Measurements from ENCODE around the gene C1orf185.
"Not testable (repeated sequence)": the region's sequence is repeated elsewhere in the genome, so short reads cannot be mapped to it uniquely, and the experiment has no call there.

Gene C1orf185

DNA sequence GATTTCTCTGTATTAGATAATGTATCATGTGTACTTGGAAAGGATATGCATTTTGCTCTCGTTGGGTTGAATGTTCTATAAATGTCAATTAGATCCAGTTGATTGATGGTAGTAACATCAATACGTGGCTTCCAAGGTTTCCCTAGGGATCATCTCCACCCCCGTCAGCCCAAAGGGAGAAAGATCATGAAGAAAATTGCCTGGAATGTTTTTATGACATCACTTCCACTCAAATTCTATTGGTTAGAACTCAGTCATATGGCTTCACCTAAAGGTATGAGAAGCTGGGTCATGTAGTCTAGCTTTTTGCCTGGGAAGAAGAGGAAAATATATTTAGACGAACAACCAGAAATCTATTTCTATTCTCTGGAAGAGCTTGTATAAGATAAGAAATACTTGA is at the start of gene C1orf185:
Gene C1orf185 (plus strand): TSS at position 253 of the 400 bp plus-strand sequence. CDS start 6 bp downstream, at position 259.
- no peak for DNase-seq

DNA sequence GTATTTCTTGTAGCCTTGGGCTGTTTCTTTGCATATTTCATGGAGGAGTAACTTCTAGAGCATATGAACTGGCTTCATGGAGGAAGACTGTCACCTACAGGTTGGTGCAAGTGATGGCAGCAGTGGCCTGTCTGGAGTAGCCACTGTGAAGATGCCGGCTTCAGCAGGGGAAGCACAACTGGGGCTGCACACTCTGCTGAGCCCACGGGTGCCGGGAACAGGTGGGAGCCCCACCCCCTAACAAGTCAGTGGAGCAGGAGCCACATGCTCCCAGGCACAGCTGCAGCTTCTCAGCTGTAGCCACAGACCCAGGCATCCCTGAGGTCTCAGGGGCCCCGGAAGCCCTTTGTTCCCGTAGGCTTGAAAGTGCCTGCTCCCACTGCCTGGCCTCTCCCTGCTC is 43.2 kb upstream of the C1orf185 start:
- DNase-seq = no peak

DNA sequence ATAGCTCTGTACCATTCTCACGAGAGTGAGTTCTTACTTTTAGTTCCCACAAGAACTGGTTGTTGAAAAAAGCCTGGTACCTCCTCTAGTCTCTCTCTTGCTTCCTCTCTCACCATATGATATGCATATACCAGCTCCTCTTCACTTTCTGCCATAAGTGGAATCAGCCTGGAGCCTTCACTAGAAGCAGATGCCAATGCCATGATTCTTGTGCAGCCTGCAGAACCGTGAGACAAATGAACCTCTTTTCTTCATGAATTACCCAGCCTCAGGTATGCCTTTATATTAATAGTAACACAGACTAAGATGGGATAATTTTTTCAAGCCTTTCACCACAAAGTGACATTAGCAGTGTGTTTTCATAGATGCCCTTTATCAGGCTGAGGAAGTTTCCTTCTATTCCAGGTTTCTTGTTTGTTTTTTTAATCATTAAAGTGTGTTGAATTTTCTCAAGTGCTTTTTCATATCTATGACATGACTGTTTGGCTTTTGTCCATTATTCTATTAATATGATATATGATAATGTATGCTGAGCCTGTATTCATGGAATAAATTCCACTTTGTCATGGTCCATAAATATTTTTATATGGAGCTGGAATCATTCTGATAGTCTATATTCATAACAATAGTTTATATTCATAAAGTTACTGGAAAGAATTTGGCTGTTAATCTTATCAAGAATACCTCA is 40.7 kb upstream of the C1orf185 start:
- DNase-seq = no peak

DNA sequence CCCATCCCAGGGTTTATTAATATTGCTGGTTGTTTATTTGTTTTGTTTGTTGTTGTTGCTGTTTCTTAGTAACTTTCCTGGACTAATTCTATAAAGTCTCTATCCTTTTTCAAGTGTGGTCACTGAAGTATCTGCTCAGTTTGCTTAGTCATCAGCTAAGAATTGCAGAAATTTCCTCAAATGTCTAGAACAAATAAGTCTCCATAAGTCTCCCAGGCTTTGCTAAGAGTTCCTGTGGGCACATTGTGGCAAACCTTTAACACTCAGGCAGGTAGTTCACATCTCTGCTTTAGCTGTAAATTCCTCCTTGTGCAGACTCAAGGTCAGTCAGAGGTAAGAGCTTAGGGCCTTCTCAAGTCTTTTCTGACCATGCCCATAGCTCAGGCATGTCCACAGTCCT is 38.9 kb upstream of the C1orf185 start:
- no peak for DNase-seq

DNA sequence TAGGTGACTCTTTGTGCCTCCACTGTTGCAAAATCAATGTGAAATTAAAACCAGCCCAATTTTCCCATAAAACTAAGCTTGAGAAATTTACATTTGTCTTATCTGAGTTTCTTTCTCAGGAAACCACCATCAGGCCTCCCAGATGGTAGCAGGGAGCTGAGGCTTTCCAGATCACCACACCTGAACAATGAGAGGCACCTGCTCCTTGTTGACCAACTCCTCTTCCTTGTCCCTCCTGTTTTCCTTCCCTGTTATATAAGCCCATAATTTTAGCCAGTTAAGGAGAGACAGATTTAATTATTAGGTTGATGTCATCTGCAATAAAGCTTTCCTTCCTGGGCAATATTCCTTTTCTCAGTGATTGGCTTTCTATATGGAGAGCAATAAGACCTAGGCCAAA is 32.0 kb upstream of the C1orf185 start:
- no peak for DNase-seq

DNA sequence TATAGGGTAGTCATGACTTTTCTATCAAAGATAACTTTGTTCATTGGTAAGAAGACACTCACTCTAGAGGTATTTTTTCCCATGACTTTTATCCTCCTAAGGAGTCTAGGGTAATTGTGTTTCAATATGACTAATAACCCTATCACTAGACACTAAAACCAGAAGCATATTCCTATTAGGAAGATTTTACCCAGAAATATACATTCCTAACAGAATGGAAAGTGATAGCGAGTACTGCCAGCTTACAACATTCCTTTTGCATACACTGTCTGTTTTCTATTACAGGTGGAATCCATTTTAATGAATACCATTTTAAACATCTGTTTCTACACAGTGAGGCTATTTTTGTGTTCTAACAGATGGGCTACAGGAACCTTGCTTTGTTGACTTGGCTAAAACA is 31.4 kb upstream of the C1orf185 start:
- DNase-seq = no peak

DNA sequence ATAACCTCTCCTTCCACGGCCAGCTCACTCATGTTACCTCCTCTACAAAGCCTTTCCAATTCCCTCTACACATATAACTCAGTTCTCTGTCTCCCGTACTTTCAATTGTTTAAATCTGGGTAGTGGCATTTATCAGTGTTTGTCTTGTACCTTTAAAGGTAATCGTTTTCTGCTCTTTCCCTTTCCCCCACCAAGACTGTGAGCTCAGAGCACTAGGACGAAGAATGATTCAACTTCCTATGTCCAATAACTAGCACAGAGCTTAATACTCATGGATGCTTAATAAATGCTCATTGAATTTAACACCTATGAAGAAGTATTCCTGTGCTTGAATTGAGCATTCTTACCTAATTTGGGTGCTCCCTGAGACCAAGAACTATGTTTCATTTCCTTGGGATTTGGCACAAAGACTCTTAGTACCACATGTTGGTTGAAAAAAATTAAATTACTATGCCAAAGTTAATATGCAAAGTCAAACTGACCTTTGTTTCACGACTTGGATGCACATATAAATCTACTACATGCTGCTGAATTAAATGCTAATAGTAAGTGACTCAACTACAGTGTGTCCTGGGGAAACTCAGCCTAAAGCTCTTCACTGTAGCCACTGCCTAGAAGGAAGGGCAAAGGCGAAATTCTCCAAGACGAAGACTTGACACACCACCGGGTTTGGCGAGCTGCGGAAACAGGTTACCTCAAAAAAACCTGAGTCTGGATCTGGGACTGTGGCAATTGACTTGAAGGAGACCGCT is 30.6 kb upstream of the C1orf185 start:
- no peak for DNase-seq

DNA sequence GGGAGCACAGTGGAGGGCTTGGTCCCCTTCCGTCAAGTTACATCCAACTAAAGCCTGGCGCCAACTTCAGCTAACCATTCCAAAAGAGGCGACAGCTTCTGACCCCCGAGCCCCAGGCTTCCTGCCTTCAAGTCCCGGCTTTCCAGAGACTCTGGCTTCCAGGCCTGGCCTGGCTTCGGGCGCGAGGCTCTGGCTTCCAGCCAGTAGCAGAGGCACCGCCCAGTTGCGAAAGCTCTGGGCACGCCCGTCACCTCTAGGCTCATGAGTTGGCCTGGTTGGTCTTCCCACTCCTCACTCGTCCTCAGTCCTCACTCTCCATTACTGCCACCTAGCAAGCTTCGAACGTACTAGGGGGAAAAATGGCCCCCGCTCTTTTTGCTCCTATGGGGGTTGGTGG is 30.0 kb upstream of the C1orf185 start:
- no peak for DNase-seq

DNA sequence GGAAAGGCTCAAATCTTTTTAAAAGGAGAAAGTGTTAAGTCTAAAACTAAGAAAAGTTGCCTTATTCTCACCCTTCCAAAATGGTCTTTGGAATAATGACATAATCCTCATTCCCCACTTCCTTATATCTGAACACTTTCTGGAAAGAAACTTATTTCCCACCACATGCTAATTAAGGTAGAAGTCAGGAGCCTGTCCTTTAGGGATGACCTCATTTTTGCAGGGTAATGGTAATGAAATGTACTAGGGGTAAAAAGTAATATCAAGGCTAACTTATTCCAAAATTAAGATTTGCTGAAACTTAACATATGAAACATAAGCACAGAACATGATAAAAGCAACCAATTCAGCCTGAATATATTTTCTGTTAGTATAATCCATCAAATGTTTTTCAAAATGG is 29.4 kb upstream of the C1orf185 start:
- no peak for DNase-seq

DNA sequence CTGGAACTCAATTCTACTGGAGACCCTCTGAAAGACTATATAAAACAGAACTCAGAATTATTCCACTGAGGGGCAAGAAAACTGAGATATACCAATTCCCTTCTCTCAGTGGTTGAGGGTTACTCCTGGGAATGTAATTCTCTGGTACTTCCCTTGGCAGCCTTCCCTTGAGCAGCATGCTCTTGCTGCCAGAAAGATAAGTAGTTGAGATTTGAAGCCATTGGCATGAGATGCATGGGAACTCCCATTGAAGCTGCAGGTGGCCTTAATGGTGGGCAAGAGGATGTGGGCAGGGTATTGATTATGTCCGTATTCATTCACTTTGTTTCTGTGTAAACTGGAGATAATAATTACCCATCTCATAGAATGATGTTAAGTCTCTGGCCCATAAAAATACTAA is 28.6 kb upstream of the C1orf185 start:
- DNase-seq = no peak

DNA sequence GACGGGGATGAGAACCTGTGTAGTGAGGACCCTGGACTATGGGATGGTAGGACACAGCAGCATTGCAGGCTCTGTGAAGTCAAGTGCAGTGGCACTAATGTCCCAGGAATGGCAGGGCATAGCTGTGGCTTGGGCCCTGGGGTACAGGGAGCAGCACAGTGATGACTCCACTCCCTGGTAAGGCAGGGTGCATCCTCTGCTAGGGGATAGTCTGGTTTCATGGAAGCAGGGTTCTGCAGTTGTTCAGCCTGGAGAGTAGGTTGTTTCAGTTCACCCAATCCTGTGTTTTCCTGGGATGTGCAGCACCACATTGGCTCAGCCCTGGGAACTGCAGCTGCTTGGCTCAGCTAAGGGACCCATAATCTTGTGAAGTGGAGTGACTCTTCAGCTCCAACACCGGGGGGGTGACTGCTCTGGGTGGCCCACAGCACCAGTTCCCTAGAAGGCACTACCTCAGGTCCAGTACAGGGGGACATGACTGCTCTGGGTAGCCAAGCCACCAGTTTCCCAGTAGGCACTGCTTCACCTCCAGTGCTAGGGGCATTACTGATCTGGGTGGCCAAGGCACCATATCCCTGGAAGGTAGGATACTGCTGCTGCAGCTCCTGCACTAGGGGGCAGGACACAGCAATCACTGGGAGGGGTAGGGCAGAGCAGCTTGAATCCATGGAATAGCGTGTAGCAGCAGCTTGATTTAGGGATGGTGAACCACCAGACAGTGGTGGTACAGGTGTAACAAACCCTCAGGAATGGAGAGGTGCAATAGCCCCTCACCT is 15.3 kb upstream of the C1orf185 start:
- no peak for DNase-seq

DNA sequence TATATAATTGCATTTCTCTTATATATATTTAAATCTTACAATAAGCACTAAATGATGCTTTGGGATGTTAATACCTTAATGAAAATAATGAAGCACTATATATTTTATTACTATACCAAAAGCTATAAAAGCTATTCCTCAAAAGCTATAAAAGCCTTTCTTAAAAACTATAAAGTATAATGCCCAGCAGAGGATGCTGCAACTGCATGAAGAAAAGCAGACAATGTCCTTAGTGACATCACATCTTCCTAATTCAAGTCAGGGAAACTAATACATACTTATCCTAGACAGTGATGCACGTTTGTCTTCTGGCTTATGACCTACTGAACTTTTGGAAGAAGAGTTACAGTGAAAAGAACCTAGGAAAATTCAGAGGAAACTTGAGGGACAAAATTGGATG is 13.6 kb upstream of the C1orf185 start:
- no peak for DNase-seq

DNA sequence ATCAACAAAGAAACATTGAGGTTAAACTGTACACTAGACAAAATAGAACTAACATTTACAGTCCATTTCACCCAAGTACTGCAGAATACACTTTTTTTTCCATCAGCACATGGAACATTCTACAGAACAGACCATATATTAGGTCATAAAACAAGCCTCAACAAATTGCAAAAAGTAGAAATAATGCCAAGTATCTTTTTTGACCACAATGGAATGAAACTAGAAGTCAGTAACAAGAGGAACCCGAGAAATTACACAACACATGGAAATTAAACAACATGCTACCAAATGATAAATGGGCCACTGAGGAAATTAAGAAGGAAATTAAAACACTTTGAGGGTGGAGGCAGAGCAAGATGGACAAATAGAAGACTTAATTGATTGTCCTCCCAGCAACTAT is 8.4 kb upstream of the C1orf185 start:
- DNase-seq = no peak

DNA sequence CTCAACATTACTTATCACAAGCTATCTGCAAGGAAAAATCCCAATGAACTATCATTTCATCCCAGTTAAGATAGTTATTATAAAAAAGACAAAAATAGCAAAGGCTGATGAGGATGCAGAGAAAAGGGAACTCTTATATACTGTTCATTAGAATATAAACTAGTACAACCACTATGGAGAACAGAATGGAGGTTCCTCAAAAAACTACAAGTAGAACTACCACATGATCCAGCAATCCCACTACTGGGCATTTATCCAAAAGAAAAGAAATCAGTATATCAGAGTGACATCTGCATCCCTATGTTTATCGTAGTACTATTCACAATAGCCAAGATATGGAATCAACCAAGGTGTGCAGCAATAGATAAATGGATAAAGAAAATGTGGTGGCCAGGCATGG is 4.9 kb upstream of the C1orf185 start:
- DNase-seq = no peak

DNA sequence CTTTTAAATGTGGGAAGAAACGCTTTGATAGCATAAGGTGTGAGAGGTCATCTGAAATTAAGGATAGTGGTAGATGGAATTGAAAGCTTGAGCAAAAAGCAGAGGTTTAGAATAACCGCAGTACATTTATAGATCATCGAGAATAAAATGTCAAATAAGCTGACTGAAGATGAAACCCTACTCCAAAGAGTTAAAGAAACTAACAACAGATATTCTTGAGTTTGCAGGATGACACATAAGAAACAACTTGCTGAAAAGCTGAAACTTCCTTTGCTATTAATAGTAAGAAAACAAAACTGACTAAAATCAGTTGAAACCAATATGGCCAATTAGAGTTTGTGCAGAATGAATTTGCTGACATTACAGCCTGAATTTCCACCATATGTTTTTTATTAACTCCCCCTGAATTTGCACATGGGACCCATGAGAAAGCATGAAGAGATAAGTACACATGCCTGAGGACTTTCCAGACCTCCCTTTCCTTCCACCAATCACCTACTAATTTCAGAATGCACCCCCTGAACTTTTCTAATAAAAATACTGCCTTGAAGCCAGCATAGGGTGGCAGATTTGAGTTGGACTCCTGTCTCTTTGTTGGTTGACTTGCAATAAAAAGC is 1.7 kb upstream of the C1orf185 start:
- no peak for DNase-seq

DNA sequence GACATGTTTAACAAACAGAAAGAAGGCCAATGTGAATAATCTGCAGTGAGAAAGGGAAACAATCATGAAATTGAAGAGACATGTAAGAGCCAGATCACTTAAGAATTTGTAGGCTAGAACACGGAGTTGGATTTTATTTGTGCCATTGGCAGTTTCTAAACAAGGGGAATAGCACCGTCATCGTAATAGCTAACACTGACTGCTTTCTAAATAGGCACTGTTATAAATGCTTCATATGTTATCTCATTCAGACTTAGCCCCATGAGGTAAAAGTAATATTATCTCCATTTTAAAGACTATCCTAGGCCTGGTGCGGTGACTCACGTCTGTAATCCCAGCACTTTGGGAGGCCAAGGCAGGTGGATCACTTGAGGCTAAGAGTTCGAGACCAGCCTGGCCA is 12.1 kb downstream of the C1orf185 start:
- DNase-seq = no peak

DNA sequence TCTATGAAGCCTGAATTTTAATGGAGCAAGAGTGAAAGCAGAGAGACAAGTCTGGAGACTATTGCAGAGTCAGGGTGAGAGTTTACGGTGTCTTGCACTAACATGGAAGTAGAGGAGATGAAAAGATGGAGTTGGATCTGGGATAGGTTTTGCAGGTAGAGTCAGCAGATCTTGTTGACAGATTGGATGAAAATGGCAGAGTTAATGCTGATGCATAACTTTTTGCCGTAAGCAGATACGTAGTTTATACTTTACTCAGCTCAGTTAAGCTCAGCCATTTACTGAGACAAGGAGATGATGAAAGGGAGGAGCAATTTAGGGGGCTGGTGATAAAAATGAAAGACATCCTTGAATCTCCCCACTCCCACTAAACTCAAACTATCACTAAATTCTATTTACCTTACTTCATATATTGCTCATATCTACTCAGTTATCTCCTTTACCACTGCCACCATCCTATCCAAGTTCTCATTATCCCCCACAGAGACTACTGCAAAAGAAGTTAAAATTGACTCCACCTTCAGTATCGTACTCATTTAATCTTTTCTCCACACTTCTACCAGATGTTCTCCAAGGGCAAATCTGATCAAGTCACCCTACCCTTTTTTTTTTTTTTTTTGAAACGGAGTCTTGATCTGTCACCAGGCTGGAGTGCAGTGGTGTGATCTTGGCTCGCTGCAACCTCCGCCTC is 13.8 kb downstream of the C1orf185 start:
- DNase-seq = no peak

DNA sequence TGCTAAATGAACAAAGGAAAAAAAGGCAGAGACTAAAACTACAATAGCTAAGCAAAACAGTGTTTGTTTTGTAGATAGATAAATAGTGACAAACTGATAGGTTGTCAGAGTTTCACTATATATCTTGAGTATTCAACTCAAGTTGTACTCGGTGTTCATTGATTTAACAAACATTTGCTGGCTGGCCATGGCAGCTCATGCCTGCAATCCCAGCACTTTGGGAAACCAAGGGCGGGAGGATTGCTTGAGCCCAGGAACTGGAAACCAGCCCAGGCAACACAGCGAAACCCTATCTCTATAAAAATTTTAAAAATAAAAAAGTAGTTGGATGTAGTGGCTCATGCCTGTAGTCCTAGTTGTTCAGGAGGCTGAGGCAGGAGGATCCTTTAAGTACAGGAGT is 17.3 kb downstream of the C1orf185 start:
- DNase-seq = no peak

DNA sequence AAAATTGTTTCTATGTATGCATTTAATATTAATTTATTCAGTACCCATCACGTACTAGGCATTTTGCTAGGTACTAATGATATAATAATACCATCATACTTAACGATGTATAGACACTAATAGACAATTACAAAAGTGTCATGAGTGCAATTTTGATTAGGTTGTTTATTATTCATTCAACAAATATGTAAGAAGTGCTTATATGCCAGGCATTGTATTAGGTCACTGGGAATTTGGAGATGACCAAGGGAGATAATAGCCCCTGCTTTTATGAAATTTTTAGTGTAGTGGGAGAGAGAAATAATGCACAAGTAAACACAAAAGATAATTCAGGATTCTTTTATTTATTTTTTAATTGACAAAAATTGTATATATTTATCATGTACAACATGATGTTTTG is 18.6 kb downstream of the C1orf185 start:
- DNase-seq = no peak

DNA sequence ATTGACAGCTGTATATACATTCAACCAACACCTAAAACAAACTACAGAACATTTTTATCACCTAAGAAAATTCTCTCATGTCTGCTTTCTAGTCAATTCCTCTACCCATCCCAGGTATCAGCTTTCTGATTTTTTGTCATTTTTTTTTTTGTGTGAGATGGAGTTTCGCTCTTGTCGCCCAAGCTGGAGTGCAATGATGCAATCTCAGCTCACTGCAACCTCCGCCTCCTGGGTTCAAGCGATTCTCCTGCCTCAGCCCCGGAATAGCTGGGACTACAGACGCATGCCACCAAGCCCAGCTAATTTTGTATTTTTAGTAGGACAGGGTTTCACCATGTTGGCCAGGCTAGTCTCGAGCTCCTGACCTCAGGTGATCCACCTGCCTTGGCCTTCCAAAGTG is 25.1 kb downstream of the C1orf185 start:
- DNase-seq = not testable (repeated sequence)

DNA sequence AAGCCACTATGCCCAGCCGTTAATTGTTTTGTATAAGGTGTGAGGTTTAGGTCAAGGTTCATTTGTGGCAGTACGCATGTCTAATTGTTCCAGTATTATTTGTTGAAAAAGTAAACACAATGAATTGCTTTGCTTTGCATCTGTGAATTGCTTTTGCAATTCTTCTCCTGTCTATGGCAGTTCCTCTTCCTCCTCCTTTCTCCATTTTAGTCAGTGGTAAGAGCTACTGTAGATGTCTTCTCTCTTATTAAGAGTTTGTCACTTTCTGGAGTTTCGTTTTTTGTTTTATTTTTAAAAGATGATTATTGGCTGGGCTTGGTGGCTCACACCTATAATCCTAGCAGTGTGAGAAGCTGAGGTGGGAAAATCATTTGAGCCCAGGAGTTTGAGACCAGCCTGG is 29.2 kb downstream of the C1orf185 start:
- no peak for DNase-seq

DNA sequence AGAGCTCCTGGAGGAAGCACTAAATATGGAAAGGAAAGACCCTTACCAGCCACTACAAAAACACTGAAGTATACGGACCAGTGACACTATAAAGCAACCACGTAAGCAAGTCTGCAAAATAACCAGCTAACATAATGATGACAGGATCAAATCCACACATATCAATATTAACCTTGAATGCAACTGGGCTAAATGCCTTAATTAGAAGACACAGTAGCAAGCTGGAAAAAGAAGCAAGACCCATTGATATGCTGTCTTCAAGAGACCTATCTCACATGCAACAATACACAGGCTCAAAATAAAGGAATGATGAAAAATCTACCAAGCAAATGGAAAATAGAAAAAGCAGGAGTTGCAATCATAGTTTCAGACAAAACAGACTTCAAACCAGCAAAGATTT is 31.0 kb downstream of the C1orf185 start:
- DNase-seq = no peak

DNA sequence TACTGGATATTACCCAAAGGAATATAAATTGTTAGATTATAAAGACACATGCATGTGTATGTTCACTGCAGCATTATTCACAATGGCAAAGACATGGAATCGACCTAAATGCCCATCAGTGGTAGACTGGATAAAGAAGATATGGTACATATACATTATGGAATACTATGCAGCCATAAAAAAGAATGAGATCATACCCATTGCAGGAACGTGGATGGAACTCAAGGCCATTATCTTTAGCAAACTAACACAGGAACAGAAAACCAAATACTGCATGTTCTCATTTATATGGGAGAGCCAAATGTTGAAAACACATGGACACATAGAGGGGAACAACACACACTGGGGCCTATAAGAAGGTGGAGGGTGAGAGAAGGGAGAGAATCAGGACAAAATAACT is 35.7 kb downstream of the C1orf185 start:
- DNase-seq = not testable (repeated sequence)

All from cerebellar nuclear complex (tissue), 1 donor.